ENCODE data around the gene SOX13. TPM values are rescaled to one million over a fixed set of nuclear protein-coding genes. Genes with fewer than 3 reads are reported as not detected.
A peak's percentile ranks its signal among the peaks of the same experiment; 100 is the strongest.

The SOX13 gene
- total RNA-seq, 1 experiment from 2014 or later, result 171 TPM

- H3K4me3 Mint-ChIP-seq, result no peak overlapping the region
- peaks cover 11% of the 10 kb centered on the region for H3K27me3 Mint-ChIP-seq (ENCODE audit: low read depth)
- peaks cover 6% of the 10 kb centered on the region; the same call in 1 of the 2 replicates for H3K36me3 Mint-ChIP-seq
- ChIA-PET POLR2A (no interaction called here), CTCF (interaction anchor here (0.9 to 1.7 kb wide), 8 partner anchors 9 to 276 kb away, joined by 3 to 6 read pairs (median 4); partner anchors contain the start of gene GOLT1A)
- no peak; the same call in 1 of the 2 replicates for ATAC-seq
- H3K27ac Mint-ChIP-seq, result 0 out of 2 replicates have a peak overlapping the region, but pooled peaks have one; percentile 40
- DNase-seq (ENCODE audit: low spot score), result no peak
- no peaks in the 10 kb centered on the region for H3K9me3 Mint-ChIP-seq
- TF ChIP-seq TP53 (CRISPR knock-in tag; IDR thresholded peaks at IDR 0.05), result no peak
- TF ChIP-seq ZNF512 (CRISPR knock-in tag; IDR thresholded peaks at IDR 0.05; ENCODE audit: borderline replicate concordance), result no peak
- no peak for TF ChIP-seq FOXP1 (CRISPR knock-in tag; IDR thresholded peaks at IDR 0.05; ENCODE audit: borderline replicate concordance)
- TF ChIP-seq USF1 (CRISPR knock-in tag; IDR thresholded peaks at IDR 0.05), result no peak
- no peak for TF ChIP-seq TCF7 (CRISPR knock-in tag; IDR thresholded peaks at IDR 0.05; ENCODE audit: low read depth)
- H3K4me1 Mint-ChIP-seq, result peaks cover 48% of the 10 kb centered on the region
Observed at GRCh38 chr1:204146965-204147364, 74.0 kb downstream of the SOX13 start.

GRCh38 chr1:204147406-204148383, 74.8 kb downstream of the SOX13 start:
- Mint-ChIP-seq H3K27me3 (ENCODE audit: low read depth) (peaks cover 14% of the 10 kb centered on the region), H3K36me3 (peaks cover 6% of the 10 kb centered on the region; the same call in 1 of the 2 replicates), H3K9me3 (no peaks in the 10 kb centered on the region), H3K27ac (peak overlapping the region; percentile 83), H3K4me3 (peak overlapping the region; percentile 20), H3K4me1 (peaks cover 45% of the 10 kb centered on the region)
- ChIA-PET CTCF (interaction anchor here (0.9 to 2.1 kb wide), 10 partner anchors 10 to 277 kb away, joined by 3 to 13 read pairs (median 4); partner anchors contain the start of gene GOLT1A), POLR2A (interaction anchor here (0.6 kb wide), 1 partner anchor 73 kb away, joined by 3 read pairs; no protein-coding TSS in a partner anchor)
- no peak for DNase-seq (ENCODE audit: low spot score)
- ATAC-seq, result peak; percentile 63
- no peak for TF ChIP-seq ATF1 (CRISPR knock-in tag; IDR thresholded peaks at IDR 0.05)
- TF ChIP-seq USF1 (CRISPR knock-in tag; IDR thresholded peaks at IDR 0.05), result no peak
- TF ChIP-seq FOXK1 (CRISPR knock-in tag; IDR thresholded peaks at IDR 0.05), result 0 out of 2 replicates have a peak, but pooled peaks have one; percentile 29
- no peak for TF ChIP-seq AR (CRISPR knock-in tag; IDR thresholded peaks at IDR 0.05)

- Mint-ChIP-seq H3K27ac (no peak overlapping the region), H3K9me3 (no peaks in the 10 kb centered on the region), H3K27me3 (ENCODE audit: low read depth) (peaks cover 23% of the 10 kb centered on the region), H3K4me3 (no peak overlapping the region), H3K36me3 (peaks cover 6% of the 10 kb centered on the region; the same call in 1 of the 2 replicates), H3K4me1 (peaks cover 45% of the 10 kb centered on the region)
- CTCF ChIA-PET, result interaction anchor here (1.0 to 2.1 kb wide), 3 partner anchors 13 to 58 kb away, joined by 3 to 13 read pairs (median 4); no protein-coding TSS in a partner anchor
- DNase-seq (ENCODE audit: low spot score) (no peak), ATAC-seq (no peak)
- POLR2A ChIA-PET, result no interaction called here
- TF ChIP-seq ATF2 (CRISPR knock-in tag; IDR thresholded peaks at IDR 0.05; ENCODE audit: borderline replicate concordance, low read depth), result no peak
- TF ChIP-seq ZNF232 (CRISPR knock-in tag; IDR thresholded peaks at IDR 0.05), result no peak
- no peak for TF ChIP-seq ZSCAN18 (CRISPR knock-in tag; IDR thresholded peaks at IDR 0.05)
- no peak for TF ChIP-seq MXD4 (CRISPR knock-in tag; IDR thresholded peaks at IDR 0.05; ENCODE audit: borderline replicate concordance)
Observed at GRCh38 chr1:204149107-204149506, 76.2 kb downstream of the SOX13 start.

All from WTC11 (cell line).